Lower leg skin (tissue), 4 donors: ENCODE data around the gene KLK8. TPM values are rescaled to one million over a fixed set of nuclear protein-coding genes. Genes with fewer than 3 reads are reported as not detected.
"Not testable (repeated sequence)": the region's sequence is repeated elsewhere in the genome, so short reads cannot be mapped to it uniquely, and the experiment has no call there.

Experiments
- DNase-seq, 2 donors: peaks; one replicate each; pipeline ENCODE4 v3.0.0-alpha.2; 2019; ENCODE audit warnings: low spot score in 2 of 2
- H3K4me3 ChIP-seq: fragments of 200-600 bp; sonication (generic); 2 replicates; pipeline ENCODE4 v1.5.1; 2017; ENCODE audit warnings: mild to moderate bottlenecking, low read depth; ENCODE audit not compliant: poor library complexity, severe bottlenecking
- POLR2A ChIP-seq, 2 donors: fragments of 450-650 bp; IDR thresholded peaks; one replicate each; pipeline ENCODE4 v1.6.1; 2016 to 2017; ENCODE audit warnings: antibody characterized with exemption in 2 of 2, mild to moderate bottlenecking in 1 of 2, moderate library complexity in 1 of 2
- WGBS, 2 donors: methylation state at CpG; one replicate each; pipeline ENCODE4 v1.1.5; 2018; 5-methylcytosine and 5-hydroxymethylcytosine counted together
- intact Hi-C: fragments of 100-400 bp; cut with DNase I; formaldehyde crosslinking; loops from one replicate; pipeline ENCODE4 v1.15.0; 2023; ENCODE audit warnings: low total_unique reads
- total RNA-seq, 4 donors: library from RNA; depleted of rRNA; stranded (reverse); fragments of >200 nt; gene quantifications; one replicate each; pipeline ENCODE4 v1.1.0, GENCODE V29; 2016
- TF ChIP-seq, protein P1 (sequence below), 3 donors: fragments of 450-650 bp; IDR thresholded peaks; one replicate each; pipeline ENCODE4 v1.5.1; 2016; ENCODE audit warnings: antibody characterized with exemption in 3 of 3, mild to moderate bottlenecking in 3 of 3, moderate library complexity in 2 of 3

Gene KLK8
- total RNA-seq, 4 donors from 2014 or later: 67.1 to 117 (median 106) TPM

DNA sequence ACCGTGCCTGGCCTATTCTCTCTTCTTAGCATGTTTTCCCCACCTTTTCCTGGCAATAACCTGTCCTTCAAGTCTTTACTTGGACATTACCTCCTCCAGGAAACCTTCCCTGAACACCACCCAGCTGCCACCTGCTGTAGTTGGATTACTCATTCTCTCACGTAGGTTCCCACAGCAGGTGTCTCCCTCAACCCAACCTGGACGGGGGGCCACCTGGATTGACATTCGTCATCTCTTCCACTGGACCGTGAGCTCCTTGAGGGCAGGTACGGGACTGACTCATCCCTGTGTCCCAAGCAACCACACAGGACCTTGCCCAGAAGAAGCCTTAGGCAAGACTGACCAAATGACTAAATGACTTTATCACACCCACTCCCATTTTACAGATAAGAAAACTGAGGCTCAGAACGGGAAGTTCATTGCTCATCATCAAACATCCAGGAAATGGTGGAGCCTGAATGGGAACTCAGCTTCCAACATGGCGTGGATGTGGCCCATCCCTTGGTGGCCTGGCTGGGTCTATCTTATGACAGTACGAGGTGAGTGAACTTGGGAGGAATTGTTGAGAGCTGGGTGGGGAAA lies 28.5 kb downstream of the KLK8 start:
- intact Hi-C loops: no loop called here
- no peak for DNase-seq
- TF ChIP-seq POLR2A (IDR thresholded peaks at IDR 0.05): no peak
- TF ChIP-seq, protein P1, sequence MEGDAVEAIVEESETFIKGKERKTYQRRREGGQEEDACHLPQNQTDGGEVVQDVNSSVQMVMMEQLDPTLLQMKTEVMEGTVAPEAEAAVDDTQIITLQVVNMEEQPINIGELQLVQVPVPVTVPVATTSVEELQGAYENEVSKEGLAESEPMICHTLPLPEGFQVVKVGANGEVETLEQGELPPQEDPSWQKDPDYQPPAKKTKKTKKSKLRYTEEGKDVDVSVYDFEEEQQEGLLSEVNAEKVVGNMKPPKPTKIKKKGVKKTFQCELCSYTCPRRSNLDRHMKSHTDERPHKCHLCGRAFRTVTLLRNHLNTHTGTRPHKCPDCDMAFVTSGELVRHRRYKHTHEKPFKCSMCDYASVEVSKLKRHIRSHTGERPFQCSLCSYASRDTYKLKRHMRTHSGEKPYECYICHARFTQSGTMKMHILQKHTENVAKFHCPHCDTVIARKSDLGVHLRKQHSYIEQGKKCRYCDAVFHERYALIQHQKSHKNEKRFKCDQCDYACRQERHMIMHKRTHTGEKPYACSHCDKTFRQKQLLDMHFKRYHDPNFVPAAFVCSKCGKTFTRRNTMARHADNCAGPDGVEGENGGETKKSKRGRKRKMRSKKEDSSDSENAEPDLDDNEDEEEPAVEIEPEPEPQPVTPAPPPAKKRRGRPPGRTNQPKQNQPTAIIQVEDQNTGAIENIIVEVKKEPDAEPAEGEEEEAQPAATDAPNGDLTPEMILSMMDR (IDR thresholded peaks at IDR 0.05): no peak
- no peak overlapping the region for H3K4me3 ChIP-seq
- 68 to 69% methylated on average over 9 of the region's 9 CpGs for WGBS, 2 donors

GRCh38 chr19:50969810-50970209 lies 31.6 kb downstream of the KLK8 start:
- intact Hi-C loops, DNase-seq, H3K4me3 ChIP-seq: not testable (repeated sequence)
- WGBS, 2 donors: 69 to 78% methylated on average over 3 of the region's 3 CpGs

- intact Hi-C loops: no loop called here
- no peak within 1 kb of the TSS for H3K4me3 ChIP-seq
- TF ChIP-seq POLR2A (IDR thresholded peaks at IDR 0.05): no peak
- TF ChIP-seq, protein P1 (IDR thresholded peaks at IDR 0.05): no peak
- 51 to 61% methylated on average over 8 to 14 of the region's 19 CpGs for WGBS, 2 donors
- no peak for DNase-seq
Measured at GRCh38 chr19:50969413-50969760, 32.0 kb downstream of the KLK8 start, which contains the start of gene KLK6. TSS of gene KLK6 (minus strand) at chr19:50969591. CDS start at chr19:50968104, 1,487 bp downstream.

DNA sequence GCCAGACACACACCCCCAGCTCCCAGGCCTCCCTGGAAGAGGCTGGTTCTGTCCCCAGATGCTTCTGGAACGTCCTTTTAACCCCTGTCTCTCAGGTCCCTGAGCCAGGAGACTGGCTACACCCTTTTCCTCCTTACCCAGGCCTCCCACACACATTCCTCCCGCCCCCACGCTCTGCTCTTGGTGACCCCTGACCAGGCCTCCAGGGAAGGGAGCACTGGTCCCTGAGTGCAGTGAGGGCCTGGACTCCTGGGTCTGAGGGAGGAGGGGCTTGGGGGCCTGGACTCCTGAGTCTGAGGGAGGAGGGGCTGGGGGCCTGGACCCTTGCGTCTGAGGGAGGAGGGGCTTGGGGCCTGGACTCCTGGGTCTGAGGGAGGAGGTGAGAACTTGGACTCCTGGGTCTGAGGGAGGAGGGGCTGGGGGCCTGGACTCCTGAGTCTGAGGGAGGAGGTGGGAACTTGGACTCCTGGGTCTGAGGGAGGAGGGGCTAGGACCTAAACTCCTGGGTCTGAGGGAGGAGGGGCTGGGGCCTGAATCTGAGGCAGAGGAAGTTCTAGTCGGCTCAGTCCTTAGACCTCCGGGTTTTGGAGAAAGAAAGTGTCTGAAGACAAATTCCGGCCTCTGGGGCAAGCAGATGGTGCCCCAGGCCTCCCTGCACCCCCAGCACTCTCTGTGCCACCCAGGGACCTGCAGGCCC lies 32.5 kb downstream of the KLK8 start:
- H3K4me3 ChIP-seq: no peak overlapping the region
- 30 to 47% methylated on average over 7 of the region's 7 CpGs for WGBS, 2 donors
- no peak for DNase-seq
- intact Hi-C loops: no loop called here
- no peak for TF ChIP-seq POLR2A (IDR thresholded peaks at IDR 0.05)
- TF ChIP-seq, protein P1 (IDR thresholded peaks at IDR 0.05): no peak

DNA sequence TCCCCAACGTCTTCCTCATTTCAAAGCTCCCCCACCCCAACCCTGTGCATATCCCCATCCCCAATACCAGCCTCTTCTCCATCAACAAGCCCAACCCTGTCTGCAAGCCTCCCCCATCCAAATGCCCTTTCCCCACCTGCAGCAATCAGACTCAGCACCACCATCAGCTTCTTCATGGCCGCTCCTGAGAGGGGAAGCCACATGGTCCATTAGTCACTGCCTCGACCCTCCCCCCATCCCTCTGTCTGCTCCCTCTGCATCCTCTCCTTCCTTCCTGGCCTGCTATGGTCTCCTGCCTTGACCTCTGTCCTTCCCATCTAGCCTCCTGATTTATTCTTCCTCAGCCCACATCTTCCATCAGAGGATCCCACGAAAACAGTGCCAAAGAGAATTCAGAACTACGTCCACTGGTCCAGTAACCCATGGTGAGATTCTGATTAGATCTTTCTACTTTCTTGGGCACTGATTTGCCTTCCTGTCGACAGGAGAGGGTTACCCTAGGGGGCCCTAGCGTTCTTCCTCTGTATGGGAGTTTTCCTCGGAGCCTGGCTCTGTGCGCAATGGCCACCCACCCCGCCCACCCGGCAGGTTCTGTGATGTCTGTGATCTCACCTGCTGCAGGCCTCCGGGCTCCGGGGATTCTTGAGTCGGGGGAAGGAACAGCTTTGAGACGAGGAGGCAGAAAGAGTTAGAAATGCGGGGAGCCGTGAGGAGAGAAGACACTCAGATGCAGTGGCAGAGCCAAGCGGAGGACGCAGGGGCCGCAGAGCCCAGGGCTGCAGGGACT lies 33.3 kb downstream of the KLK8 start:
- no peak overlapping the region for H3K4me3 ChIP-seq
- 45 to 56% methylated on average over 20 of the region's 20 CpGs for WGBS, 2 donors
- intact Hi-C loops: no loop called here
- TF ChIP-seq, protein P1 (IDR thresholded peaks at IDR 0.05): no peak
- no peak for TF ChIP-seq POLR2A (IDR thresholded peaks at IDR 0.05)
- no peak for DNase-seq

DNA sequence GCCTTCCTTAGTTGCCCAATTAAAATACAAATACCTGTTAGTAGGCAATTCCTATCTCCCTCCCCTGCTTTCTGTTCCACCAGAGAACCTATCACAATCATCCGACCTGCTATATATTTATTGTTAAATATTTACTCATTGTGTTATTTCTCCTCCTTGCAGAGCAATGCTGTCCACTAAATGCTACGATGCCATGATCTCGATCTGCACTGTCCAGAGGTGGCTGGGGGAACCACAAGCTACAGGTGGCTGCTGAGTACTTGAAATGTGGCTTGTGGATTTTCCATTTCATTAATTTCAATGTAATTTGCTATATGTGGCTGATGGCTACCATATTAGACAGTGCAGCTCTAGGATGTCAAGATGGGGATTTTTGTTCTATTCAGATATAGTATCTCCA lies 37.1 kb downstream of the KLK8 start:
- 89 to 90% methylated on average over 3 of the region's 3 CpGs for WGBS, 2 donors
- intact Hi-C loops: no loop called here
- H3K4me3 ChIP-seq: no peak overlapping the region
- DNase-seq: no peak
- TF ChIP-seq, protein P1 (IDR thresholded peaks at IDR 0.05): no peak
